Esophagus squamous epithelium (tissue), 5 donors: ENCODE data around the gene ZNF117. TPM values are rescaled to one million over a fixed set of nuclear protein-coding genes. Genes with fewer than 3 reads are reported as not detected.
"Not testable (repeated sequence)": the region's sequence is repeated elsewhere in the genome, so short reads cannot be mapped to it uniquely, and the experiment has no call there.

Source experiments
- DNase-seq: peaks from one replicate; lab custom pipeline; 2025; lab: John Stamatoyannopoulos, UW
- H3K27ac ChIP-seq, 4 donors: fragments of 200-600 bp; sonication (generic); one replicate each; pipeline ENCODE4 v1.5.1; 2016 to 2019; ENCODE audit warnings: mild to moderate bottlenecking in 1 of 4
- H3K27me3 ChIP-seq, 4 donors: fragments of 200-600 bp; sonication (generic); 1 replicate in 3 of 4; 2 replicates in 1 of 4; pipeline versions ENCODE4 v1.5.1 to v1.6.0; 2017 to 2021; ENCODE audit warnings: antibody characterized with exemption in 1 of 4
- H3K36me3 ChIP-seq, 3 donors: fragments of 200-600 bp; sonication (generic); one replicate each; pipeline ENCODE4 v1.5.1; 2016 to 2019
- H3K4me1 ChIP-seq, 3 donors: fragments of 200-600 bp; sonication (generic); one replicate each; pipeline ENCODE4 v1.5.1; 2017 to 2019
- H3K4me3 ChIP-seq, 4 donors: fragments of 200-600 bp; sonication (generic); 1 replicate in 3 of 4; 2 replicates in 1 of 4; pipeline ENCODE4 v1.5.1; 2016 to 2019; ENCODE audit warnings: mild to moderate bottlenecking in 2 of 4, moderate library complexity in 1 of 4
- H3K9me3 ChIP-seq, 3 donors: fragments of 200-600 bp; sonication (generic); one replicate each; pipeline ENCODE4 v1.5.1; 2016 to 2019
- CTCF ChIP-seq, 6 experiments: fragments of 450-650 bp in 4 of 6; fragments of 200-600 bp in 2 of 6; sonication (generic) in 2 of 6; IDR thresholded peaks; one replicate each; pipeline ENCODE4 v1.5.1; 2016 to 2019; ENCODE audit warnings: antibody characterized with exemption in 6 of 6, mild to moderate bottlenecking in 4 of 6, moderate library complexity in 4 of 6
- POLR2A ChIP-seq, 4 donors: fragments of 450-650 bp; IDR thresholded peaks; one replicate each; pipeline ENCODE4 v1.6.1; 2017; ENCODE audit warnings: antibody characterized with exemption in 4 of 4, mild to moderate bottlenecking in 4 of 4, moderate library complexity in 3 of 4
- WGBS, 2 donors: methylation state at CpG; one replicate each; pipeline ENCODE4 v1.1.5; 2018; 5-methylcytosine and 5-hydroxymethylcytosine counted together
- intact Hi-C: fragments of 100-400 bp; cut with DNase I; formaldehyde crosslinking; loops from one replicate; pipeline ENCODE4 v1.15.0; 2022
- total RNA-seq, 4 donors: library from RNA; depleted of rRNA; stranded (reverse); fragments of >200 nt; gene quantifications; one replicate each; pipeline ENCODE4 v1.1.0, GENCODE V29; 2016
- donor health status: DM: yes; HTN: yes; CAD: no.

Gene ZNF117
- total RNA-seq, 4 donors from 2014 or later: 3.7 to 17.3 (median 10.9) TPM

GRCh38 chr7:64965594-64965993 lies 25.2 kb downstream of the ZNF117 start:
- intact Hi-C loops: no loop called here

GRCh38 chr7:64959072-64959747 lies 31.6 kb downstream of the ZNF117 start:
- Histone ChIP-seq H3K4me1 (no peaks in the 10 kb centered on the region), H3K27me3 (no peaks in the 10 kb centered on the region), H3K9me3 (peaks cover 0 to 5% (median 2%) of the 10 kb centered on the region in 3 donors), H3K27ac (no peak overlapping the region), H3K4me3 (no peak overlapping the region), H3K36me3 (no peaks in the 10 kb centered on the region)
- intact Hi-C loops: no loop called here
- DNase-seq: no peak
- WGBS, 2 donors: 73 to 81% methylated on average over 2 to 3 of the region's 3 CpGs
- TF ChIP-seq POLR2A (IDR thresholded peaks at IDR 0.05) (no peak), CTCF (IDR thresholded peaks at IDR 0.05) (no peak)

More at GRCh38 chr7:64965594-64965993, 25.2 kb downstream of the ZNF117 start:
- no peak for DNase-seq
- Histone ChIP-seq H3K36me3 (no peaks in the 10 kb centered on the region), H3K27ac (no peak overlapping the region), H3K4me1 (no peaks in the 10 kb centered on the region), H3K27me3 (no peaks in the 10 kb centered on the region), H3K4me3 (no peak overlapping the region), H3K9me3 (peaks cover 0 to 19% (median 0%) of the 10 kb centered on the region in 3 donors)
- TF ChIP-seq CTCF (IDR thresholded peaks at IDR 0.05) (no peak), POLR2A (IDR thresholded peaks at IDR 0.05) (no peak)

GRCh38 chr7:64951250-64951848 lies 39.5 kb downstream of the ZNF117 start:
- 3 to 8% methylated on average over 1 of the region's 1 CpG for WGBS, 2 donors
- TF ChIP-seq CTCF (IDR thresholded peaks at IDR 0.05) (peak; percentile 31 to 90 (median 80)), POLR2A (IDR thresholded peaks at IDR 0.05) (no peak)

GRCh38 chr7:64950673-64951072 lies 40.2 kb downstream of the ZNF117 start:
- H3K4me3 ChIP-seq, DNase-seq, H3K9me3 ChIP-seq, intact Hi-C loops, H3K36me3 ChIP-seq: not testable (repeated sequence)
- Histone ChIP-seq H3K27me3 (peaks cover 0 to 35% (median 7%) of the 10 kb centered on the region in 4 donors), H3K4me1 (peaks cover 11 to 34% (median 13%) of the 10 kb centered on the region in 3 donors), H3K27ac (peak overlapping the region in 1 of 4 donors; percentile 60)
- WGBS, 2 donors: 23 to 42% methylated on average over 2 to 9 of the region's 9 CpGs

More at GRCh38 chr7:64951250-64951848, 39.5 kb downstream of the ZNF117 start:
- no peaks in the 10 kb centered on the region for H3K9me3 ChIP-seq
- peaks cover 0 to 30% (median 7%) of the 10 kb centered on the region in 4 donors for H3K27me3 ChIP-seq
- H3K4me3 ChIP-seq: no peak overlapping the region
- H3K4me1 ChIP-seq: peaks cover 11 to 27% (median 13%) of the 10 kb centered on the region in 3 donors
- no peak for DNase-seq
- intact Hi-C loops: no loop called here
- H3K27ac ChIP-seq: peak overlapping the region in 1 of 4 donors; percentile 60
- H3K36me3 ChIP-seq: no peaks in the 10 kb centered on the region

- H3K4me3 ChIP-seq, H3K9me3 ChIP-seq, intact Hi-C loops, H3K27ac ChIP-seq, H3K36me3 ChIP-seq, DNase-seq: not testable (repeated sequence)
- peaks cover 11 to 41% (median 13%) of the 10 kb centered on the region in 3 donors for H3K4me1 ChIP-seq
- WGBS, 2 donors: 86 to 88% methylated on average over 1 of the region's 1 CpG
- peaks cover 0 to 44% (median 7%) of the 10 kb centered on the region in 4 donors for H3K27me3 ChIP-seq
Measured at GRCh38 chr7:64948774-64949173, 42.1 kb downstream of the ZNF117 start.
